ENCODE results near the gene TDRD12. TPM values are rescaled to one million over a fixed set of nuclear protein-coding genes. Genes with fewer than 3 reads are reported as not detected.

The TDRD12 gene
- total RNA-seq, 1 experiment from 2014 or later, result not detected

- Histone ChIP-seq H3K36me3 (ENCODE audit: insufficient read depth, low read length) (no peaks in the 10 kb centered on the region), H3K79me2 (ENCODE audit: low read length) (no peaks in the 10 kb centered on the region), H3K9ac (ENCODE audit: low read length) (no peak overlapping the region), H4K20me1 (ENCODE audit: insufficient read depth, low read depth, low read length) (no peaks in the 10 kb centered on the region), H2AFZ (ENCODE audit: low read length) (no peak overlapping the region), H3K9me2 (replicated peaks; ENCODE audit: insufficient read depth, low read length) (no peaks in the 10 kb centered on the region), H3K4me2 (ENCODE audit: low read depth, low read length, poor library complexity, severe bottlenecking) (no peak overlapping the region), H3K27ac (ENCODE audit: low read length) (no peak overlapping the region), H3K27me3 (ENCODE audit: low read length) (no peaks in the 10 kb centered on the region), H3K9me3 (ENCODE audit: low read length) (no peaks in the 10 kb centered on the region), H3K4me1 (ENCODE audit: low read length) (no peaks in the 10 kb centered on the region), H3K4me3 (ENCODE audit: low read length) (no peak overlapping the region)
- no peak for DNase-seq
These were observed 155.9 kb downstream of the TDRD12 start for GRCh38 chr19:32875428-32875827.

GRCh38 chr19:32876236-32876918 is 156.8 kb downstream of the TDRD12 start:
- no peaks in the 10 kb centered on the region for H3K9me2 ChIP-seq (replicated peaks; ENCODE audit: insufficient read depth, low read length)

GRCh38 chr19:32876919-32877285 is 157.3 kb downstream of the TDRD12 start:
- Histone ChIP-seq H3K9me2 (replicated peaks; ENCODE audit: insufficient read depth, low read length) (no peaks in the 10 kb centered on the region), H4K20me1 (ENCODE audit: insufficient read depth, low read depth, low read length) (no peaks in the 10 kb centered on the region), H3K27ac (ENCODE audit: low read length) (no peak overlapping the region), H3K4me1 (ENCODE audit: low read length) (no peaks in the 10 kb centered on the region), H3K9ac (ENCODE audit: low read length) (no peak overlapping the region), H3K4me2 (ENCODE audit: low read depth, low read length, poor library complexity, severe bottlenecking) (no peak overlapping the region), H3K27me3 (ENCODE audit: low read length) (no peaks in the 10 kb centered on the region), H3K79me2 (ENCODE audit: low read length) (no peaks in the 10 kb centered on the region), H3K36me3 (ENCODE audit: insufficient read depth, low read length) (no peaks in the 10 kb centered on the region), H3K4me3 (ENCODE audit: low read length) (no peak overlapping the region), H2AFZ (ENCODE audit: low read length) (no peak overlapping the region), H3K9me3 (ENCODE audit: low read length) (no peaks in the 10 kb centered on the region)
- no peak for DNase-seq

More at GRCh38 chr19:32876236-32876918, 156.8 kb downstream of the TDRD12 start:
- Histone ChIP-seq H3K27ac (ENCODE audit: low read length) (no peak overlapping the region), H3K9ac (ENCODE audit: low read length) (no peak overlapping the region), H2AFZ (ENCODE audit: low read length) (no peak overlapping the region), H3K36me3 (ENCODE audit: insufficient read depth, low read length) (no peaks in the 10 kb centered on the region), H4K20me1 (ENCODE audit: insufficient read depth, low read depth, low read length) (no peaks in the 10 kb centered on the region), H3K79me2 (ENCODE audit: low read length) (no peaks in the 10 kb centered on the region), H3K27me3 (ENCODE audit: low read length) (no peaks in the 10 kb centered on the region), H3K4me2 (ENCODE audit: low read depth, low read length, poor library complexity, severe bottlenecking) (no peak overlapping the region), H3K9me3 (ENCODE audit: low read length) (no peaks in the 10 kb centered on the region), H3K4me1 (ENCODE audit: low read length) (no peaks in the 10 kb centered on the region), H3K4me3 (ENCODE audit: low read length) (no peak overlapping the region)
- no peak for DNase-seq

Small RNA genes lying within 50 kb of the gene (small RNA-seq; reads per million reads assigned to genes)
- 0.36 reads per million for gene RN7SKP22

Other genes with a start within 250 kb of the TDRD12 start
- 115 and 150 TPM in 2 replicates for gene PDCD5, start 138.6 kb upstream of the TDRD12 start, total RNA-seq (2014; rRNA removed; shearing (Covaris generic); ENCODE audit: low replicate concordance)
- gene ANKRD27, start 44.6 kb upstream of the TDRD12 start, total RNA-seq (2014; rRNA removed; shearing (Covaris generic); ENCODE audit: low replicate concordance), result 35.0 and 48.1 TPM in 2 replicates
- gene RGS9BP, start 43.9 kb upstream of the TDRD12 start, total RNA-seq (2014; rRNA removed; shearing (Covaris generic); ENCODE audit: low replicate concordance), result 0.87 TPM in 1 of 2 replicates, not detected in the other
- gene NUDT19, start 27.9 kb upstream of the TDRD12 start, total RNA-seq (2014; rRNA removed; shearing (Covaris generic); ENCODE audit: low replicate concordance), result 17.0 and 19.6 TPM in 2 replicates
- not detected in 2 replicates for gene SLC7A9, start 150.0 kb downstream of the TDRD12 start, total RNA-seq (2014; rRNA removed; shearing (Covaris generic); ENCODE audit: low replicate concordance)

Data from Karpas-422 (cell line).